NCI-H2029 (cell line): ENCODE data around the gene CNNM2.

ENCODE experiments used
- DNase-seq: peaks from one replicate; lab custom pipeline; 2025; lab: John Stamatoyannopoulos, UW

The CNNM2 gene

GRCh38 chr10:103072891-103073290 lies 154.8 kb downstream of the CNNM2 start:
- no peak for DNase-seq

GRCh38 chr10:103077020-103077419 lies 158.9 kb downstream of the CNNM2 start:
- no peak for DNase-seq

GRCh38 chr10:103077491-103078308 lies 159.6 kb downstream of the CNNM2 start:
- no peak for DNase-seq

- no peak for DNase-seq
Observed at GRCh38 chr10:103078309-103078615, 160.2 kb downstream of the CNNM2 start.

GRCh38 chr10:103078676-103079075 lies 160.6 kb downstream of the CNNM2 start:
- DNase-seq, result no peak

GRCh38 chr10:103079100-103079499 lies 161.0 kb downstream of the CNNM2 start:
- DNase-seq, result no peak

GRCh38 chr10:103079946-103080345 lies 161.9 kb downstream of the CNNM2 start:
- DNase-seq, result no peak

GRCh38 chr10:103080891-103081581 lies 162.9 kb downstream of the CNNM2 start:
- DNase-seq, result no peak

GRCh38 chr10:103082683-103083082 lies 164.6 kb downstream of the CNNM2 start:
- no peak for DNase-seq

- no peak for DNase-seq
Observed at GRCh38 chr10:103083266-103083976, 165.3 kb downstream of the CNNM2 start.

GRCh38 chr10:103083977-103084320 lies 165.9 kb downstream of the CNNM2 start:
- no peak for DNase-seq

GRCh38 chr10:103086261-103086660 lies 168.2 kb downstream of the CNNM2 start:
- DNase-seq, result no peak

GRCh38 chr10:103086799-103087198 lies 168.7 kb downstream of the CNNM2 start:
- no peak for DNase-seq

- DNase-seq, result no peak
Observed at GRCh38 chr10:103089493-103089892, 171.4 kb downstream of the CNNM2 start.

GRCh38 chr10:103090911-103091310 lies 172.8 kb downstream of the CNNM2 start:
- no peak for DNase-seq

GRCh38 chr10:103095005-103095404 lies 176.9 kb downstream of the CNNM2 start:
- no peak for DNase-seq

- DNase-seq, result no peak
Observed at GRCh38 chr10:103096130-103096529, 178.0 kb downstream of the CNNM2 start.

GRCh38 chr10:103098240-103098639 lies 180.1 kb downstream of the CNNM2 start:
- DNase-seq, result no peak

GRCh38 chr10:103100620-103101019 lies 182.5 kb downstream of the CNNM2 start:
- DNase-seq, result no peak

GRCh38 chr10:103102195-103102594 lies 184.1 kb downstream of the CNNM2 start:
- no peak for DNase-seq

- DNase-seq, result no peak
Observed at GRCh38 chr10:103103989-103104388, 185.9 kb downstream of the CNNM2 start.

GRCh38 chr10:103104721-103105120 lies 186.6 kb downstream of the CNNM2 start:
- no peak for DNase-seq

- no peak for DNase-seq
Observed at GRCh38 chr10:103105462-103105861, 187.4 kb downstream of the CNNM2 start.
